Endothelial cell of umbilical vein (primary cell): ENCODE data around the gene PLEKHF1. TPM values are rescaled to one million over a fixed set of nuclear protein-coding genes. Genes with fewer than 3 reads are reported as not detected.

Experiments used
- BruUV-seq: library from RNA; stranded (reverse); fragments of 400-500 nt; replicated peaks from 2 replicates; lab custom pipeline; 2021; lab: Mats Ljungman, UMichigan
- CTCF ChIA-PET: fragments of 300-600, 350-600 bp; sonication (Branson Sonifier 250); formaldehyde crosslinking; loops from one replicate; lab custom pipeline; 2021; ENCODE audit warnings: antibody characterized with exemption, inconsistent platforms; lab: Charles Lee
- POLR2A ChIA-PET: fragments of 300-600, 350-600 bp; sonication (Branson Sonifier 250); formaldehyde crosslinking; loops from one replicate; lab custom pipeline; 2021; ENCODE audit warnings: antibody characterized with exemption, inconsistent platforms; lab: Charles Lee
- DNase-seq: peaks from one replicate; pipeline ENCODE4 v3.0.0-alpha.2; 2011; ENCODE audit warnings: low read depth, low spot score
- FAIRE-seq: peaks from 2 replicates; lab custom pipeline; 2011; peaks lifted over from hg19 to GRCh38; lab: Jason Lieb, UNC
- H2AFZ ChIP-seq: 2 replicates; pipeline ENCODE4 v1.6.0; 2012; ENCODE audit warnings: low read depth, low read length, control low read depth, inconsistent platforms
- H3K27ac ChIP-seq: 2 replicates; pipeline ENCODE4 v1.5.1; 2011; ENCODE audit warnings: low read depth, mild to moderate bottlenecking, control low read depth, low read length, moderate library complexity; ENCODE audit not compliant: insufficient read depth
- H3K27me3 ChIP-seq, 2 experiments: 2 replicates each; pipeline versions ENCODE4 v1.6.0 to v1.6.1; 2011; ENCODE audit warnings: low read length in 2 of 2, mixed read lengths in 1 of 2; ENCODE audit not compliant: control insufficient read depth in 2 of 2, insufficient read depth in 2 of 2
- H3K36me3 ChIP-seq, 2 experiments: 2 replicates in 1 of 2; 3 replicates in 1 of 2; pipeline ENCODE4 v1.5.1; 2011; ENCODE audit warnings: low read length in 2 of 2, mild to moderate bottlenecking in 1 of 2, moderate library complexity in 1 of 2; ENCODE audit not compliant: control insufficient read depth in 2 of 2, insufficient read depth in 2 of 2; ENCODE audit errors: extremely low read depth in 1 of 2
- H3K4me1 ChIP-seq: 3 replicates; pipeline ENCODE4 v1.5.1; 2011; ENCODE audit warnings: mild to moderate bottlenecking, low read length; ENCODE audit not compliant: control insufficient read depth, insufficient read depth; ENCODE audit errors: extremely low read depth
- H3K4me2 ChIP-seq: 2 replicates; pipeline ENCODE4 v1.6.1; 2011; ENCODE audit warnings: low read length, control low read depth, mixed read lengths; ENCODE audit not compliant: insufficient read depth
- H3K4me3 ChIP-seq, 3 experiments: fragments of 200-600 bp in 1 of 3; sonication (generic), shearing (Covaris generic) in 1 of 3; replicated peaks in 1 of 3; 2 replicates each; pipeline ENCODE4 v1.5.1; 2011 to 2016; ENCODE audit warnings: control low read depth in 3 of 3, low read length in 3 of 3, mild to moderate bottlenecking in 2 of 3, inconsistent platforms in 1 of 3, low read depth in 1 of 3, moderate library complexity in 1 of 3; ENCODE audit not compliant: insufficient read depth in 1 of 3
- H3K79me2 ChIP-seq: 2 replicates; pipeline ENCODE4 v1.6.0; 2012; ENCODE audit warnings: low read length, inconsistent platforms; ENCODE audit not compliant: control insufficient read depth, insufficient read depth
- H3K9ac ChIP-seq: replicated peaks from 2 replicates; pipeline ENCODE3; 2011; ENCODE audit warnings: low read length, control low read depth; ENCODE audit not compliant: insufficient read depth; ENCODE audit errors: extremely low read depth
- H3K9me1 ChIP-seq: replicated peaks from 3 replicates; pipeline ENCODE4 v1.6.0; 2011; ENCODE audit warnings: mild to moderate bottlenecking, low read length; ENCODE audit not compliant: control insufficient read depth, insufficient read depth; ENCODE audit errors: extremely low read depth
- H3K9me3 ChIP-seq: replicated peaks from 2 replicates; pipeline ENCODE4 v1.5.1; 2012; ENCODE audit warnings: low read length, inconsistent platforms; ENCODE audit not compliant: control insufficient read depth, insufficient read depth
- H4K20me1 ChIP-seq: replicated peaks from 2 replicates; pipeline ENCODE3; 2011; ENCODE audit warnings: mild to moderate bottlenecking, low read length; ENCODE audit not compliant: control insufficient read depth, insufficient read depth; ENCODE audit errors: extremely low read depth
- CTCF ChIP-seq, 2 donors: IDR thresholded peaks; 1 replicate in 1 of 2; 2 replicates in 1 of 2; pipeline ENCODE4 v1.5.1; 2011; ENCODE audit warnings: low read length in 2 of 2, mild to moderate bottlenecking in 2 of 2, moderate library complexity in 2 of 2, control low read depth in 1 of 2, inconsistent platforms in 1 of 2, low read depth in 1 of 2; ENCODE audit not compliant: insufficient read depth in 1 of 2; ENCODE audit errors: extremely low read depth in 1 of 2
- EZH2 ChIP-seq: IDR thresholded peaks from 2 replicates; pipeline ENCODE4 v1.6.1; 2012; ENCODE audit warnings: borderline replicate concordance, low read depth, mild to moderate bottlenecking, moderate library complexity, low read length, inconsistent platforms; ENCODE audit not compliant: severe bottlenecking
- FOS ChIP-seq: IDR thresholded peaks from 2 replicates; pipeline ENCODE4 v1.6.1; 2011; ENCODE audit warnings: mild to moderate bottlenecking, low read length, moderate library complexity, borderline replicate concordance; ENCODE audit not compliant: insufficient read depth
- GATA2 ChIP-seq: IDR thresholded peaks from 2 replicates; pipeline ENCODE4 v1.7.0; 2011; ENCODE audit warnings: low read depth, mild to moderate bottlenecking, moderate library complexity, mixed read lengths, low read length; ENCODE audit not compliant: insufficient read length, insufficient read depth
- JUN ChIP-seq: IDR thresholded peaks from 2 replicates; pipeline ENCODE4 v1.6.1; 2011; ENCODE audit warnings: borderline replicate concordance, low read depth; ENCODE audit not compliant: insufficient read length, insufficient read depth
- MAX ChIP-seq: IDR thresholded peaks from 2 replicates; pipeline ENCODE4 v1.6.1; 2011; ENCODE audit not compliant: insufficient read depth, insufficient read length
- MYC ChIP-seq: IDR thresholded peaks from one replicate; pipeline ENCODE4 v1.6.1; 2011; ENCODE audit warnings: mild to moderate bottlenecking, low read depth, low read length
- POLR2A ChIP-seq: IDR thresholded peaks from 2 replicates; pipeline ENCODE4 v1.6.1; 2012; ENCODE audit warnings: low read depth, mild to moderate bottlenecking, control low read depth, low read length
- POLR2AphosphoS5 ChIP-seq: IDR thresholded peaks from 2 replicates; pipeline ENCODE4 v1.6.1; 2012; ENCODE audit warnings: low read depth, mild to moderate bottlenecking, control low read depth, low read length, moderate library complexity; ENCODE audit not compliant: insufficient read depth
- dilution Hi-C: fragments of 300-500 bp; cut with MboI; formaldehyde crosslinking; loops from one replicate; pipeline ENCODE4 v1.15.0; 2019; ENCODE audit warnings: low sequenced_read_pairs; ENCODE audit not compliant: extremely low pct_ligation_motif_present
- intact Hi-C: fragments of 100-400 bp; cut with micrococcal nuclease; formaldehyde crosslinking; loops from one replicate; pipeline ENCODE4 v1.10.0; 2022
- polyA plus RNA-seq, 4 experiments: library from polyadenylated mRNA; depleted of rRNA in 3 of 4; stranded (reverse) in 3 of 4; unstranded in 1 of 4; fragments of >200 nt; gene quantifications; 2 replicates each; pipeline versions ENCODE4 v1.2.1 to v1.2.3, GENCODE V29; 2011 to 2012; ENCODE audit warnings: missing spikeins in 1 of 4
- total RNA-seq: library from RNA; stranded (reverse); gene quantifications from 2 replicates; pipeline ENCODE4 v1.2.3, GENCODE V29; 2021

PLEKHF1 gene
- total and polyA plus RNA-seq, 2 donors (not counting 3 experiments of a cell fraction or from before 2014, with no cell fraction given): 5.5 TPM

GRCh38 chr19:29660835-29661234 is 4.4 kb upstream of the PLEKHF1 start:
- no peaks in the 10 kb centered on the region for H3K79me2 ChIP-seq
- DNase-seq (no peak), FAIRE-seq (no peak)
- ChIA-PET CTCF (no interaction called here), POLR2A (no interaction called here)
- no peak overlapping the region for H3K9ac ChIP-seq
- H3K27me3 ChIP-seq: no peaks in the 10 kb centered on the region
- no peaks in the 10 kb centered on the region for H3K9me1 ChIP-seq
- no TSS peak for BruUV-seq
- peaks cover 15% of the 10 kb centered on the region for H3K4me1 ChIP-seq
- H3K36me3 ChIP-seq: no peaks in the 10 kb centered on the region
- H3K9me3 ChIP-seq: no peaks in the 10 kb centered on the region
- intact Hi-C loops (no loop called here), dilution Hi-C loops (no loop called here)
- H3K4me2 ChIP-seq: no peak overlapping the region
- no peak overlapping the region for H2AFZ ChIP-seq
- H3K27ac ChIP-seq: no peak overlapping the region
- TF ChIP-seq MYC (no peak), JUN (no peak), MAX (no peak)
- no peaks in the 10 kb centered on the region for H4K20me1 ChIP-seq
- H3K4me3 ChIP-seq: no peak overlapping the region

GRCh38 chr19:29662278-29662603 is 3.0 kb upstream of the PLEKHF1 start:
- no peak for TF ChIP-seq FOS
- TF ChIP-seq POLR2A: no peak
- no peak for TF ChIP-seq CTCF (IDR thresholded peaks at IDR 0.05; ENCODE audit: extremely low read depth in 1 of 2, insufficient read depth in 1 of 2, low read depth in 1 of 2, low read length in 2 of 2)
- no peak for TF ChIP-seq POLR2AphosphoS5
- no peak for TF ChIP-seq GATA2
- no peak for TF ChIP-seq MAX
- TF ChIP-seq JUN: no peak
- no peak for TF ChIP-seq MYC
- no peak for TF ChIP-seq EZH2
- Histone ChIP-seq H3K79me2 (no peaks in the 10 kb centered on the region), H3K27ac (peak overlapping the region; percentile 22), H3K9me3 (no peaks in the 10 kb centered on the region), H3K4me2 (peak overlapping the region; percentile 61), H3K4me1 (peaks cover 27% of the 10 kb centered on the region), H3K9me1 (no peaks in the 10 kb centered on the region), H3K27me3 (no peaks in the 10 kb centered on the region), H2AFZ (peak overlapping the region; percentile 52), H3K36me3 (no peaks in the 10 kb centered on the region), H3K4me3 (peak overlapping the region in 1 of 3 experiments; percentile 3), H4K20me1 (no peaks in the 10 kb centered on the region), H3K9ac (no peak overlapping the region)
- dilution Hi-C loops: no loop called here
- ChIA-PET CTCF (interaction anchor here (1.4 to 2.0 kb wide), 4 partner anchors 28 to 54 kb away, joined by 5 to 15 read pairs (median 7); no protein-coding TSS in a partner anchor), POLR2A (interaction anchor here (1.5 kb wide), 1 partner anchor 56 kb away, joined by 4 read pairs; the partner anchor contains the start of gene POP4)
- FAIRE-seq (peak; percentile 26), DNase-seq (no peak)
- BruUV-seq: no TSS peak
- intact Hi-C loops: no loop called here
